Endothelial cell of umbilical vein (primary cell): Measurements from ENCODE around the gene CAPRIN2.

Experiments
- CTCF ChIP-seq, 2 donors: IDR thresholded peaks; 1 replicate in 1 of 2; 2 replicates in 1 of 2; pipeline ENCODE4 v1.5.1; 2011; ENCODE audit warnings: low read length in 2 of 2, mild to moderate bottlenecking in 2 of 2, moderate library complexity in 2 of 2, control low read depth in 1 of 2, inconsistent platforms in 1 of 2, low read depth in 1 of 2; ENCODE audit not compliant: insufficient read depth in 1 of 2; ENCODE audit errors: extremely low read depth in 1 of 2
- EZH2 ChIP-seq: IDR thresholded peaks from 2 replicates; pipeline ENCODE4 v1.6.1; 2012; ENCODE audit warnings: borderline replicate concordance, low read depth, mild to moderate bottlenecking, moderate library complexity, low read length, inconsistent platforms; ENCODE audit not compliant: severe bottlenecking
- FOS ChIP-seq: IDR thresholded peaks from 2 replicates; pipeline ENCODE4 v1.6.1; 2011; ENCODE audit warnings: mild to moderate bottlenecking, low read length, moderate library complexity, borderline replicate concordance; ENCODE audit not compliant: insufficient read depth
- MAX ChIP-seq: IDR thresholded peaks from 2 replicates; pipeline ENCODE4 v1.6.1; 2011; ENCODE audit not compliant: insufficient read depth, insufficient read length
- POLR2A ChIP-seq: IDR thresholded peaks from 2 replicates; pipeline ENCODE4 v1.6.1; 2012; ENCODE audit warnings: low read depth, mild to moderate bottlenecking, control low read depth, low read length

DNA sequence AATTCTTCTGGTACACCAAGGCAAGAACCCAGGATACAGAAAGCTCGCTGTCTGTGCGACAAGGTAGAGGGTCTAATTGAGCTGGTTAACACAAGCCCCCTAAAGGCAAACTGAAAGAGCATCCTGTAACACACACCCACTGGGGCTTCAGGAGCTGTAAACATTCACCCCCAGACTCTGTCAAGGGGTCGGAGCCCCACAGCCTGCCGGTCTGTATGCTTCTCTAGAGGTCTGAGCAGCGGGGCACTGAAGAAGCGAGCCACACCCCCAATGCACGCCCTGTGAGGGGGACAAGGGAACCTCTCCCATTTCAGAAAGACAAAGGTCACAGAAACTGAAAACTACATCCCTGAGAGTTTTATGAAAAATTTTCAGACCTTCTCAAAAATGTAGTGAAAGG lies 57.8 kb downstream of the CAPRIN2 start:
- TF ChIP-seq MAX (no peak), CTCF (IDR thresholded peaks at IDR 0.05; ENCODE audit: extremely low read depth in 1 of 2, insufficient read depth in 1 of 2, low read depth in 1 of 2, low read length in 2 of 2) (no peak), EZH2 (no peak), POLR2A (no peak), FOS (no peak)
